NCI-H748 (cell line): ENCODE results near the gene RHOT2.

Source experiments
- DNase-seq: peaks from one replicate; lab custom pipeline; 2025; ENCODE audit not compliant: unreplicated experiment; lab: John Stamatoyannopoulos, UW

RHOT2 gene

DNA sequence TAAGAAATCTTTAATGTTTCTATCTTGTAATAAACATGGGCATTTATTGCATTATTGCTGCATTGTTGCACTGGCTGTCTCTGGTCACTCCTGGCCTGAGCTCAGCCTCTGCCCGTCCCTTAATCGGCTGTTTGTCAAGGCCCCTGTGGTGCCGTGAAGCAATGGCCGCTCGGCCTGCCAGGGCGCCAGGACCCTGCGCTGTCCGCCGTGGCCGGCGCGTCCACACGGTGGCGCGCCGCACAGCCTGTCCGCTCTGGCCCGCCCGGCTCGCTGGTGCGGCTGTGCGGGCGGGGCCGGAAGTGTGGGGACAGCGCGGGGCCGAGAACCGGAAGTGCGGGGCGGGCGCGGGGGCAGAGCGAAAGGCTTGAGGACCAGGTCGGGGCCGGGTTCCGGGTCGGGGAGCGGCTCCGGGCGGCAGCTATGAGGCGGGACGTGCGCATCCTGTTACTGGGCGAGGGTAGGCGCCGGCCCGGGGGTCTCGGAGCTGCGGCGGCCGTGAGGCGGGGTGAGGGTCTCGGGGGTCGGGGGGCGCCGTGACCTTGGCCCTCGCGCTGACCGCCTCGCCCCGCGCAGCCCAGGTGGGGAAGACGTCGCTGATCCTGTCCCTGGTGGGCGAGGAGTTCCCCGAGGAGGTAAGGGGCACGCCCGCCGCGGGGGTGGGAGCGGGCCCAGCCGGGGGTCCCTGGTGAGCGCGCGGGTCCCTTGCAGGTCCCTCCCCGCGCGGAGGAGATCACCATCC, at the start of gene RHOT2:
Gene RHOT2, plus strand, starts transcription at position 353 of the 739 bp plus-strand sequence. Its CDS starts 68 bp downstream, at position 421.
- peak; percentile 90 for DNase-seq

DNA sequence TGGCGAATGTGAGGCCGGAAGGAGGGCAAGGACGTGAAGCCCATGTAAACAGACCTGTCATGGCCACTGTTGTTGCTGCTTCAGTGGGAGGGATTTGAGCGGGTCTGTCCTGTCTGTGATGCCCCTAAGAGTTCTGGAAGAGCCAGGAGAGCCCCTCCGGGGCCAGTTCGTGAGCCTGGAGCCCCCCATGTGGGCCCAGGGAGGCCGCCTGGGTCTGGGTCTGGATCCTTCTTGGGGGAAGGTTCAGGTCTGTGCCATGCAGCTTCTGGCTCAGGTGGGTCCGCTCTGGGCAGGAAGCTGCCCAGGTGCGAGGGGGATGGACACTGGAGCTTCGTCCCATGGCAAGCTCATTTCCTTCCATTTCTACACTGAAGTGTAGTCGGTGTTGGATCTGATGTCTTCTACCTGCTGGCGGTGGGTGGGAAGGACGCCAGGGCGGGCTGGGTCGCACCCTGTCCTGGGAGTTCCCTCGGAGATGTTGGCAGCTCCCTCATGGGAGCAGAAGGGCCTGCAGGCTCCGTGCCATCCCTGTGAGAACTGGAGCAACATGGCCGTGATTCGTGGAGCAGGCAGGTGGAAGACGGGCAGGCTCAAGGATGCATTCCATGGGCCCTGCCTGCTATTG, 48.3 kb upstream of the RHOT2 start:
- DNase-seq = no peak

DNA sequence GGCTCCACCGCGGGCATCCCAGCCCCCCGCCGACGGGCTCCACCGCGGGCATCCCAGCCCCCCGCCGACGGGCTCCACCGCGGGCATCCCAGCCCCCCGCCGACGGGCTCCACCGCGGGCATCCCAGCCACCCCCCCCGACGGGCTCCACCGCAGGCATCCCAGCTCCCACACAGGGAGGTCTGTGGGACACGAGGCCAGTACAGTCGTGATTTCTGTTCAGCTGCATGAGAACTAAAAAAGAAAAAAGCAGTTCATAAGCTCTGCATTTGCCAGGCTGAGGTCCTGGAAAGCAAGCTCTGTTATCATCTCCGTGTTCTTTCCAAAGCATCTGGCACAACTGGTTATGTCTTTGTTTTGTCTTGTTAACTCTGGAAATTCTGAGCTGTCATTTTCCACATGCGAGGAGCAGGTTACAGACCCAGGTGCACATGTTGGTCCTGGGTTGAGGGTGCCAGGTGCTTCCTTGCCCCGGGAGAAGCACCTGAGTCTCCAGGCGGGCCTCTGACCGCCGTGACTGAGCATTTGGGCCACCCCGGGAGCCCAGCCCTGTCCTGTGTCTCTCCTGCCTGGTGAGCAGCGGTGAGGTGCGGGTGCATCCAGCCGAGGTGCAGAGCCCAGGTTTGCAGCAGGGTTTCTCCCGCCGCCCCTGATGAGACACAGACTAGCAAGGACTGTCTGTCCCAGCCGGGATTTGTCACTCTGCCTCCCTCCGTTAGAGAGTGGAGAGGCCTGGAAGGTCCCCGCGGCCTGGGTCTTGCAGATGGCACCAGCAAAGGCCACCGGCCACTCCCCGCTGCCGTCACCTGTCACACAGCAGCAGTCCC, 47.0 kb upstream of the RHOT2 start:
- DNase-seq = no peak

DNA sequence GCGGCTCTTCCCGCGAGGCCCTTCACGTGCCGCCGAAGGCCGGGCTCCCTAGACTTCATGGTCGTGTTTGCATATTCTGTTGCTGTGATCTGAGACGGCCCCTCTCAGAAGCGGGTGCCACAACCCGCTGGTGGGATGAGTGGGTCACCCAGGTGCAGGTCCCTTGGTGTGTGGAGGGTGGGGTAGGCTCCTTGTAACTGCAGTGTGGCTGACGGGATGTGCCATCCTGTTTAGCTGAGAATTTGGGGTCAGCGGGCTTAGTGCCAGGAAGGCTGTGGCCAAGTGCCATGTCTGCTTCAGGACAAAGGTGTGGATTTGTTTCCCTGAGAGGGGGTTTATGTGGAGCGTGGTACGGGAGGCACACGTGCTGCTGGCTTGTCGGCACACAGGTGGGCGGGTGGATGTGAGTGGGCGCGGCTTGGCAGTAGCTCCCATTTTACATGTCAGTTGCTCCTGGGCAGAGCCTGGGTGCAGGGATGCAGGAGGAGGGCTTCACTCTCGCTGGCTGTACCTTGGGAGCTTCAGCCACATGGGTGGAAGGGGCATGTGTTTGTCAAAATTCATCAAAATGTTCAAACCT, 46.3 kb upstream of the RHOT2 start:
- no peak for DNase-seq

DNA sequence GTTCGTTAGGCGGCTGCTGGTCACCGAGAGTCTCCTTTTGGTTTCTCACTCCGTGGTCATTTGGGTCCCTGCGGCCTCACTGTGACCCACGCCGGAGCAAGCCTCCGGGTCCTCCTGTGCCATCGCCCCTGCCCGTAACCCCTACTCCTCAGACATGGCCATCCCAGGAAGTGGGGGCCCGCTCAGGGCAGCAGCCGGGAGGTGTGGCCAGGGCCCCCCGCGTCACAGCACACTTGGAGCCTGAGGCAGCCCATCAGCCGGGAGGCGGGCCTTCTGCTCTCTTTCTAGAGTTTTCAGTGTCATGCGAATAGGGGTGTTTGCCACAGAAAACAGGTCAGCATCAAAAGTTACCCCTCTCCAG, 45.0 kb upstream of the RHOT2 start:
- no peak for DNase-seq

DNA sequence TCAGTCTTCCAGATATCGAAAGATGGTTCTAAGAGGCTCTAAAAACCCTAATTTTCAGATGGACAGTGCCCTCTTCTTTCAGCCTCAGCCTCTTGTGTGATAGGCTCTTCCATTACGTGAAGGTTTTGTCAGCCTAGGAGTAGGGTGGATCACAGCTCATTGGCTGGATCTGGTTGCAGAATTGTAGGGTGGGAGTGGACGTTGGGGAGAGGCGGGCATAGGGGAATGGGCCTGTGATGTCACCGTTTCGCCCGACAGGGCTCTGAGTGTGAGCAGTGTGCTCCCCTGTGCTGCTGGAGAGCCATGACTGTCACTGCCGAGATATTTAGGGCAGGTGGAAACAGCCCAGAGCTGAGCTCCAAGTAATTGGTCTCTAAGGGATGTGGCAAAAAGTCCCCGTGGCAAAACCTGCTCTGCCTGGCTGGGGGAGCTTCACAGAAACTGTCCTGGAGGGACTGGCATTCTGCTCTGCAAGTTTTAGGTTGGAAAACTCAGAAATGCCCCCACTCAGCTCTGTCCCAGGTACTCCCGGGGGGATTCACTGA, 43.3 kb upstream of the RHOT2 start:
- no peak for DNase-seq

DNA sequence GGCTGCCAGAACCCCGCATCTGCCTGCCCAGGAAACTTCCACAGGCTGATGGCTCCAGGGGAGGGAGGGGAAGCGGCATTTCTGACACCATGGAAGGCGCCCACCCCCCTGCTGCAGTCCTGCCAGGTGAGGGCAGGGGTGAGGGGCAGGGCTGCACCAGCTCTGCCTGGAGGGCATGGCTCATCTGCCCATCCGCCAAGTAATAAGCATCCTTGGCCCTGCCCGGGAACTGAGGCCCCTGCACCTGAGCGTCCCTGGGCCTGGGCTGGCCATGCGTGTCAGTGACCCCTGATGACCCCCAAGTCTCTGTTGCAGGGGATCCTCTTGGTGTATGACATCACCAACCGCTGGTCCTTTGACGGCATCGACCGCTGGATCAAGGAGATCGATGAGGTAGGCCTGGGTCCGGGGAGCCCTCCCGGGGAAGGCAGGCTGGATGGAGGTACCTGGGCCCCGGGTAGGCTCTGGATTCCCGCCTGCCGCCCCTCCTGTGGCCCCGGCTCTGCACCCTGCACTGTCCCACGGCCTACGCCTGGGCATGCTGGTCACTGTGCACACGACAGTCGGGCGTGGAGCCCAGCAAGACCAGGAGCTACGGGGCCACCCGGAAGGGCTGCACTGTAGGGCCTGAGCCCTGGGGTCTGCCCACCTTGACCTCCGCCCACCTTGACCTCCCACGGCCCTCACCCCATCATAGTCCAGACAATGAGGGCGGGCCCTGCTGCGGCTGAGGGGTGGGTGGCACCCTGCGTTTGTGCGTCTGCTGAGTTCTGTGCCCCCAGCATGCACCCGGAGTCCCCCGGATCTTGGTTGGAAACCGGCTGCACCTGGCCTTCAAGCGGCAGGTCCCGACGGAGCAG, 42.6 kb upstream of the RHOT2 start:
- DNase-seq = no peak

DNA sequence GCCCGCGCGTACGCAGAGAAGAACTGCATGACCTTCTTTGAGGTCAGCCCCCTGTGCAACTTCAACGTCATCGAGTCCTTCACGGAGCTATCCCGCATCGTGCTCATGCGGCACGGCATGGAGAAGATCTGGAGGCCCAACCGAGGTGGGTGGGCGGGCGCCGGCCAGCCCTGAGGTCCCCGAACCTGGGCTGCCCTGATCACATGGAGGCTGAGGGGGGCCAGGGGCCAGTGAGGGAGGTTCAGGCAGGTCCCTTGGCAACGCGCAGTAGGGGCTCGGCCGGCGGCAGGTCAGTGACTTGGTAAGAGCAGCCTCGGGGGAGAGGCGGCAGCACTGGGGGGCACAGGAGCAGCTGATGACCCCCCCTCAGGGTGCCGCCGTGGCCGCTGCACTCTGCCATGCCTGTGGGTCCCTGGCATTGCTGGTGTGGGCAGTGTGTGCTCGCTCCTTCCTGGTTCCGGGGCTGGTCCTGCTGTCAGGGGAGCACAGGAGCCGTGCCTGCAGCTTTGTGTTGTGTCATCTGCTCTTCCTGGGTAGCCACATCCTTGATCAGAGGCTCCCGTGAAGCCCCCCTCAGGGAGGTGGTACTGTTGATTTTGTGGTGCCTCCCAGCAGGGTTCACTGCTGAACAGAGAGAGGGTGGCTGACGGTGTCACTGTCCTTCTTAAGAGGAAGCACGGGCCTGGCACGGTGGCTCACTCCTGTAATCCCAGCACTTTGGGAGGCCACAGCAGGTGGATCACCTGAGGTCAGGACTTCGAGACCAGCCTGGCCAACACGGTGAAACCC, 41.8 kb upstream of the RHOT2 start:
- DNase-seq = no peak

DNA sequence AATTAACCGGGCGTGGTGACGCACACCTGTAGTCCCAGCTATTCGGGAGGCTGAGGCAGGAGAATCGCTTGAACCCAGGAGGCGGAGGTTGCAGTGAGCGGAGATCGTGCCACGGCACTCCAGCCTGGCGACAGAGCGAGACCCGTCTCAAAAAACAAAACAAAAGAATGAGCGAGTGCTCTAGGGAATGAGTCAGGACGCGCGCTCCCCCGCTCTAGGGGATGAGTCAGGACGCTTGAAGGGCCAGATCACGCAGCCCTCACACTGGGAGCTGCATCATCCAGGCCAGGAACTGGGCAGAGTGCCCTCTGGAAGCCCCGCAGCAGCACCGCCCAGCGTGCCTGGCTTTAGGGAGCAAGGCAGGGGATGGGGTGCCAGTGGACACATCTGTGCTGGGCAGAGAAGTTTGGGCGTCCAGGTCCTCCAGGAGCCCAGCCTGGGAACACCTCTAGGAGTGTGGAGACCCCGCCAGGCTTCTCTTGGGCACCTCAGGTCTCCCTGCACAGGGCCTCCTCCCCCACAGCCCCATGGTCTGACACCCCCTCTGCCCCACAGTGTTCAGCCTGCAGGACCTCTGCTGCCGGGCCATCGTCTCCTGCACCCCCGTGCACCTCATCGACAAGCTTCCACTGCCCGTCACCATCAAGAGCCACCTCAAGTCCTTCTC, 41.0 kb upstream of the RHOT2 start:
- no peak for DNase-seq

DNA sequence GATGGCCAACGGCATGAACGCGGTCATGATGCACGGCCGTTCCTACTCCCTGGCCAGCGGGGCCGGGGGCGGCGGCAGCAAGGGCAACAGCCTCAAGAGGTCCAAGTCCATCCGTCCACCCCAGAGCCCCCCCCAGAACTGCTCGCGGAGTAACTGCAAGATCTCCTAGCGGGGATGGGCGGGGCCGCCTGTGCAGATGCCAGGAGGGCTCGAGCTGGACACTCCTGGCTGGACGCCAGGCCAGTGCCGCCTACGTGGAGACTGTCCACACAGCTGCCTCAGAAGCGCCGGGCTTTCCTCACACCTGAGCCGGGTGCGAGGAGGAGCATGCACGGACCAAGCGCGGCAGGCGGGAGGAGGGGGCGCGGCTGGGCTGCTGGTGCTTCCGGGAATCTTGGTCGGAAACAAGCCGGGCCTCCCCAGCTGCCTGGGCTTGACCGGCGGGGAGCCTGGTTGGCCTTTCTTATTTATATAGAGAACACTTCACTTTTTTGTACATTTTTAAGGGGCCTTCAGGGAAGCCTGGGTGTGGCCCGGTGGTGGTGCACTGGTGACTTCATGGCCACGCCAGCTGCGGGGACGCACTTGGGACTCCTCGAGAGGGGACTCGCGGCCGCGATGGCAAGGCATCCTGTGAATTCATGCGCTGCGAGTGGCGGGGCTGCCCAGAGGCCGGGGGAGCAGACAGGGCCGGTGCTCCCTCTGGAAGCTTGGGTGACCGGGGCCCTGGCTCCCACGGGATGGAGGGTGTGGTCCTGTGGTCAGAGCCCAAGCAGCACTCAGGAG, 40.3 kb upstream of the RHOT2 start:
- peak; percentile 82 for DNase-seq

DNA sequence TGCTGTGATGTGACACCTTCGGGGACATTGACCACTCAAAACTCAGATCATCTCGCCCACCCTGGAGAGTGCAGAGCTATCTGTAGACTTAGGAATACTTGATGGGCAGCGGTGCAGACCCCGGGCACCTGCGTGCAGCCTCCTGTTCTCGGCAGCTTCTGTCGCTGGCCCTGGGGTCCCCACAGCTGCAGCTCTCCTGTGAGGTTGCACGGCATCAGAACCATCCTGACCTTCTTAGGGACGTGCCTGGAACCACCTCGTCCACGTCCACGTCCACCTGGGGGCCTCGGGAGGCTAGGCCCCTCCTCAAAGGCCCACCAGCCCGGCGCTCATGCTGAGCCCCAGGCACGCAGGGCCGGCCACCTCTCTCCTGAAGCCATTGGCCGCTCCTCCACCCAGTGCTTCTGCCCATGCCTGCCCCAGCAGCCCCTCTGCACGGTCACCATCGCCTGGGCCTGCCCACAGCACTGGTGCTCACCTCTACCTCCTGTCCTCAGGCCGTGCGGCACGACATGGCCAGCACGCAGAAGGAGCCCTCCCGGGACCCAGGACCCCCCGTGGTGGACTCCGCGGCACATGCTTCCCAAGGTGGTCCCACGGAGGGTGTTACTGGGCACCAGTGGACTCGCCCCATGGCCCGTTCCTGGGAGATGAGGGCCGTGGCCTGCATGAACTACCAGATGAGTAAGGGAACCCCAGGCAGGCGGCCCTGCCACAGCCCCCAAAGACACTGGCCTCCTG, 39.4 kb upstream of the RHOT2 start:
- no peak for DNase-seq

DNA sequence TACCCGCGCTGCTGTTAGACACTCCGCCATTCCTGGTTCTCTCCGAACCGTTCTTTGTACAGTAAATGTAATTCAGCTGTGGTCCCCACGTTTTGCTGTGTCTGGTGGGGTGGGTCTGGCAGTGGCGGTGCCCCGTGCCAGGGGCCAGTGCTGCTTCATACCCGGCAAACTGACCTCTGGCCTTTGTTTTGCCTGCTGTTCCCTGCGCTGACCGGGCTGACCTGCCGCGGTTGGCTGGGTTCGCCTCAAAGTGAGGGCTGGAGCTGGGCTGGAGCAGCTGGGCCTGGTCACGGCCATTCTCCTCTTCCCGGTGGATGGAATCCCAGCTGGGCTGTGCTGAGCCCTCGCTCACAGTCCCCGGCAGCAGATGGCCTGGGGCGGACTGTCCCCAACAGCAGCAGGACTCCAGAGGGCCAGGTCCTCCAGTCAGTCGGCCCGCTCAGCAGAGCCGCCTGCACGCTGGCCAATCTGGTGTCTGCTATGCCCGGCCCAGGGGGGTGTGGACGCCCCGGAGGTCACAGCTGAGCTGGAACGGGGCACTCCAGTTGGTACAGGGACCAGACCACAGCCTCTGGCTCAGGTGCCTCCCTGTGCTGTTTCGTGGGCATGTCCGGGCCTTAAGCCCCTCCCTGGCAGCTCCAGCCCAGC, 38.6 kb upstream of the RHOT2 start:
- DNase-seq = no peak

DNA sequence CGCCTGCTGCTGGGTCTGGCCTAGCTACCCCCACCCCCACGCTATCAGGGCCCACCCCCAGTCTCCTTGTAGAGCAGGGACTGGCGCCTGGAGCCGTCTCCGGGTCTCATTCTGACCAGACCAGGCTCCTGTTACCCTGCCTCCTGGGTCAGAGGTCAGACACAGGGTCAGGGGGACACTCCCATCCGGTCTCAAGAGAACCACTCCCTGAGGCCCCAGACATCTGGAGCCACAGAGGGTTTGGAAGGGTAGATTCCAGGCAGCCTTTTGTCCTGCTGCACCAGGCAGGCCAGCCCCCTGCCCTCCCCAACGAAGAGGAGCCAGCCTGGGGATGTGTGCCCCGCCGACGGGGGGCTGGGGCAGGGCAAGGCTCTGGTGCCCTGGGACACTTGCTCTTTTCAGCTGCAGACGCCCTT, 38.1 kb upstream of the RHOT2 start:
- DNase-seq = no peak

DNA sequence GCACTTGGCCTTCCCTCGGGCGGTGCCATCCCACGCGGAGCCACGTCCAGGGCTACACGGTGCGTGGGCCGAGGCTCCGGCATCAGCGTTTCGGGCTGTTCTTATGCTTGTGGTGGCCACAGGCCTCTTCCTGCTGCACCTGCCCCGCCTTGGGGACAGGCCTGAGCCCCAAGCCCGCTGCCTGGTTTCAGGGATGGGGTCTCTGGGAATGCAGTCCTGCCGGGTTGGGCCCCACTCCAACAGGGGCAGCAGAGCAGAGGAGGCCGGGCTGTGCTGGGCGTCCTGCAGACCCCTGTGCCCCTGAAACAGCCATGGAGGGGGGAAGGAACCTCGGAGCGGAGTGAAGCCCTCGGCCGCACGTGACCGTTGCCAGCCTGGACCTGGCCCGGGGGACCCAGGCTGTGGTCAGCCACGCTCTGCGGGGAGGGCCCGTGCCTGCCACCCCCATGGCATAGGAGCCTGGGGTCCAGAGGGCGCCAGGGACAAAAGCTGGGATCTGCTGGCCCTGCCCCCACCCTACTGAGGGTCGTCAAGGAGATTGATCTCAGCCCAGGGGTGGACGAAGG, 37.6 kb upstream of the RHOT2 start:
- no peak for DNase-seq

DNA sequence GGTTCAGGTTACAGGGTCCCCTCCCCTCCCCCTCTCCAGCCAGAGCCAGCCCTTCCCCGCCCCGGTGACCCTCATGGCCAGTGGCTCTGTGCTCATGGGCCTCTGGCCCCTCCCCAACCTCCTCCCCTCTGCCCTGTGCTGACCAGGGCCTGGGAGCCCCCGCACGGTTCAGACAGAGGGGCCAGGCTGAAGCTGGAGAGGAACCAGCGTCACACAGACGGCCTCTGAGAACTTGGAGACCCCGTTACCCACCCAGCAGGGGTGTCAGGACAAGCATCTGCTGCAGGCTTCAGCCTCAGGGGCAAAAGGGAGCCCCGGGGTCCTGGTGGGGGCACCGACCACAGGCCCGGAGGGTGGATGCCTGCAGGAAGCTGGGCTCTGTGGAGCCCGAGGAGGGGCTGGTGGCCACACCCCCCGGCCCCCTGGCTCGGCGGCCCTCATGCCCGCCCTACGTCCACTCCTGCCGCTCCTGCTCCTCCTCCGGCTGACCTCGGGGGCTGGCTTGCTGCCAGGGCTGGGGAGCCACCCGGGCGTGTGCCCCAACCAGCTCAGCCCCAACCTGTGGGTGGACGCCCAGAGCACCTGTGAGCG, 37.0 kb upstream of the RHOT2 start, which contains the start of gene WFIKKN1:
Gene WFIKKN1, plus strand, starts transcription at position 171 of the 591 bp plus-strand sequence. Its CDS starts 269 bp downstream, at position 440.
- DNase-seq = peak; percentile 55

DNA sequence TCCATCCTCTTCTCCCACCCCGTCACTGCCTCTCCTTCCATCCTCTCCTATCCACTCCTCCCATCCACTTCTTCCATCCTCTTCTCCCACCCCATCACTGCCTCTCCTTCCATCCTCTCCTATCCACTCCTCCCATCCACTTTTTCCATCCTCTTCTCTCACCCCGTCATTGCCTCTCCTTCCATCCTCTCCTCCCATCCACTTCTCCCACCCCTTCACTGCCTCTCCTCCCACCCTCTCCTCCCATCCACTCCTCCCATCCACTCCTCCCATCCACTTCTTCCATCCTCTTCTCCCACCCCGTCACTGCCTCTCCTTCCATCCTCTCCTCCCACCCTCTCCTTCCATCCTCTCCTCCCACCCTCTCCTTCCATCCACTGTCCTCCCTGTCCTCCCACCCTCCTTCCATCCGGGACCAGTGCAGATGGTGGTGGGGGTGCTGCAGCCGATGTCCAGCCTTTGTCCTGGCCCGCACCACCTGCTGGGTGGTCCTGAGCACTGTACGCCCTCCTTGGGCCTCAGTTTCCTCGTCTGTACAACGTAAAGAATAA, 36.0 kb upstream of the RHOT2 start:
- no peak for DNase-seq
